Skeletal muscle satellite cell (primary cell): ENCODE measurements around the gene OR11H6. TPM values are rescaled to one million over a fixed set of nuclear protein-coding genes. Genes with fewer than 3 reads are reported as not detected.
"Not testable (repeated sequence)": the region's sequence is repeated elsewhere in the genome, so short reads cannot be mapped to it uniquely, and the experiment has no call there.

Source experiments
- H3K27me3 ChIP-seq: 2 replicates; pipeline ENCODE4 v1.7.0; 2013; ENCODE audit warnings: low read length; ENCODE audit not compliant: control insufficient read depth, insufficient read depth
- H3K36me3 ChIP-seq: 2 replicates; pipeline ENCODE4 v1.7.0; 2013; ENCODE audit warnings: mild to moderate bottlenecking, control low read depth, low read length; ENCODE audit not compliant: insufficient read depth
- H3K4me1 ChIP-seq: 2 replicates; pipeline ENCODE4 v1.7.0; 2013; ENCODE audit warnings: low read length; ENCODE audit not compliant: control insufficient read depth, insufficient read depth
- H3K4me2 ChIP-seq: 2 replicates; pipeline ENCODE4 v1.7.0; 2013; ENCODE audit warnings: mild to moderate bottlenecking, low read length
- H3K4me3 ChIP-seq: 2 replicates; pipeline ENCODE4 v1.7.0; 2013; ENCODE audit warnings: low read length
- H3K9ac ChIP-seq: 2 replicates; pipeline ENCODE4 v1.7.0; 2013; ENCODE audit warnings: mild to moderate bottlenecking, low read depth, low read length, moderate library complexity
- H3K9me3 ChIP-seq: replicated peaks from 2 replicates; pipeline ENCODE4 v1.7.0; 2013; ENCODE audit warnings: mild to moderate bottlenecking, control low read depth, low read length
- total RNA-seq: library from RNA; depleted of rRNA; stranded (reverse); fragments of >200 nt; gene quantifications from 2 replicates; pipeline ENCODE4 v1.2.3, GENCODE V29; 2012; rRNA removed

Gene OR11H6
- total RNA-seq: not detected in 2 replicates

- no peak within 1 kb of the TSS for H3K9ac ChIP-seq
- H3K9me3 ChIP-seq: no peaks in the 10 kb centered on the region
- no peaks in the 10 kb centered on the region for H3K4me1 ChIP-seq
- no peak within 1 kb of the TSS for H3K4me3 ChIP-seq
- H3K36me3 ChIP-seq: no peaks in the 10 kb centered on the region
- H3K27me3 ChIP-seq: no peaks in the 10 kb centered on the region
- H3K4me2 ChIP-seq: no peak within 1 kb of the TSS
These were observed at the start of gene OR11H6 for GRCh38 chr14:20223410-20223809. Gene OR11H6 (plus strand): TSS chr14:20223710. CDS start chr14:20223710, 0 bp downstream.

GRCh38 chr14:20174205-20174604, 49.3 kb upstream of the OR11H6 start:
- not testable (repeated sequence) for H3K4me2 ChIP-seq, H3K4me1 ChIP-seq, H3K4me3 ChIP-seq, H3K27me3 ChIP-seq, H3K9ac ChIP-seq, H3K36me3 ChIP-seq, H3K9me3 ChIP-seq

- Histone ChIP-seq H3K27me3 (no peaks in the 10 kb centered on the region), H3K4me3 (no peak overlapping the region), H3K4me1 (no peaks in the 10 kb centered on the region), H3K9ac (no peak overlapping the region), H3K36me3 (no peaks in the 10 kb centered on the region), H3K9me3 (peaks cover 2% of the 10 kb centered on the region), H3K4me2 (no peak overlapping the region)
These were observed 47.2 kb upstream of the OR11H6 start for GRCh38 chr14:20176330-20176729.

GRCh38 chr14:20177433-20177974, 46.0 kb upstream of the OR11H6 start:
- Histone ChIP-seq H3K4me2 (no peak overlapping the region), H3K4me1 (no peaks in the 10 kb centered on the region), H3K9me3 (peaks cover 2% of the 10 kb centered on the region), H3K27me3 (no peaks in the 10 kb centered on the region), H3K36me3 (no peaks in the 10 kb centered on the region), H3K4me3 (no peak overlapping the region), H3K9ac (no peak overlapping the region)

- H3K9me3 ChIP-seq: peaks cover 2% of the 10 kb centered on the region
- no peaks in the 10 kb centered on the region for H3K27me3 ChIP-seq
- no peak overlapping the region for H3K4me3 ChIP-seq
- H3K9ac ChIP-seq: no peak overlapping the region
- H3K4me1 ChIP-seq: no peaks in the 10 kb centered on the region
- no peak overlapping the region for H3K4me2 ChIP-seq
- H3K36me3 ChIP-seq: no peaks in the 10 kb centered on the region
These were observed 44.3 kb upstream of the OR11H6 start for GRCh38 chr14:20179218-20179617.

GRCh38 chr14:20179880-20180279, 43.6 kb upstream of the OR11H6 start:
- Histone ChIP-seq H3K27me3 (no peaks in the 10 kb centered on the region), H3K4me2 (no peak overlapping the region), H3K36me3 (no peaks in the 10 kb centered on the region), H3K9ac (no peak overlapping the region), H3K9me3 (peaks cover 2% of the 10 kb centered on the region), H3K4me1 (no peaks in the 10 kb centered on the region), H3K4me3 (no peak overlapping the region)

- no peak overlapping the region for H3K9ac ChIP-seq
- no peak overlapping the region for H3K4me3 ChIP-seq
- H3K36me3 ChIP-seq: no peaks in the 10 kb centered on the region
- peaks cover 2% of the 10 kb centered on the region for H3K9me3 ChIP-seq
- H3K4me1 ChIP-seq: no peaks in the 10 kb centered on the region
- no peak overlapping the region for H3K4me2 ChIP-seq
- no peaks in the 10 kb centered on the region for H3K27me3 ChIP-seq
These were observed 43.0 kb upstream of the OR11H6 start for GRCh38 chr14:20180486-20180885.

GRCh38 chr14:20184181-20184580, 39.3 kb upstream of the OR11H6 start:
- Histone ChIP-seq H3K4me1 (no peaks in the 10 kb centered on the region), H3K9me3 (peaks cover 2% of the 10 kb centered on the region), H3K4me3 (no peak overlapping the region), H3K4me2 (no peak overlapping the region), H3K36me3 (no peaks in the 10 kb centered on the region), H3K27me3 (no peaks in the 10 kb centered on the region), H3K9ac (no peak overlapping the region)

GRCh38 chr14:20190596-20190995, 32.9 kb upstream of the OR11H6 start, which contains the start of gene OR11G2:
Gene OR11G2 (plus strand): TSS chr14:20190896. CDS start chr14:20197438, 6,542 bp downstream.
- Histone ChIP-seq H3K36me3 (no peaks in the 10 kb centered on the region), H3K27me3 (no peaks in the 10 kb centered on the region), H3K9me3 (no peaks in the 10 kb centered on the region), H3K4me2 (no peak within 1 kb of the TSS), H3K9ac (no peak within 1 kb of the TSS), H3K4me3 (no peak within 1 kb of the TSS), H3K4me1 (no peaks in the 10 kb centered on the region)

GRCh38 chr14:20191396-20191795, 32.1 kb upstream of the OR11H6 start:
- no peaks in the 10 kb centered on the region for H3K9me3 ChIP-seq
- H3K4me3 ChIP-seq: no peak overlapping the region
- no peak overlapping the region for H3K4me2 ChIP-seq
- H3K27me3 ChIP-seq: no peaks in the 10 kb centered on the region
- H3K4me1 ChIP-seq: no peaks in the 10 kb centered on the region
- no peak overlapping the region for H3K9ac ChIP-seq
- no peaks in the 10 kb centered on the region for H3K36me3 ChIP-seq

- no peak overlapping the region for H3K4me3 ChIP-seq
- H3K27me3 ChIP-seq: no peaks in the 10 kb centered on the region
- H3K4me2 ChIP-seq: no peak overlapping the region
- H3K4me1 ChIP-seq: no peaks in the 10 kb centered on the region
- no peaks in the 10 kb centered on the region for H3K9me3 ChIP-seq
- H3K36me3 ChIP-seq: no peaks in the 10 kb centered on the region
- H3K9ac ChIP-seq: no peak overlapping the region
These were observed 29.4 kb upstream of the OR11H6 start for GRCh38 chr14:20194101-20194500.

- not testable (repeated sequence) for H3K4me1 ChIP-seq, H3K27me3 ChIP-seq, H3K9ac ChIP-seq, H3K9me3 ChIP-seq, H3K4me3 ChIP-seq, H3K36me3 ChIP-seq, H3K4me2 ChIP-seq
These were observed 28.3 kb upstream of the OR11H6 start for GRCh38 chr14:20195170-20195569.
